Ovary (tissue), 3 donors: Measurements from ENCODE around the gene NUP54.

ENCODE experiments used
- CTCF ChIP-seq, 3 donors: fragments of 450-650 bp in 2 of 3; fragments of 200-600 bp in 1 of 3; IDR thresholded peaks; one replicate each; pipeline versions ENCODE4 v1.5.1 to v1.8.0; 2016 to 2022; ENCODE audit warnings: antibody characterized with exemption in 3 of 3, mild to moderate bottlenecking in 1 of 3
- EP300 ChIP-seq: sonication (generic); formaldehyde crosslinking; IDR thresholded peaks from one replicate; pipeline ENCODE4 v1.6.1; 2017; ENCODE audit warnings: antibody characterized with exemption
- POLR2A ChIP-seq: fragments of 450-650 bp; IDR thresholded peaks from one replicate; pipeline ENCODE4 v1.6.1; 2017; ENCODE audit warnings: antibody characterized with exemption, mild to moderate bottlenecking, moderate library complexity
- donor health status: DM: no; HTN: no; CAD: no.

- TF ChIP-seq POLR2A (no peak), CTCF (IDR thresholded peaks at IDR 0.05) (no peak), EP300 (no peak)
These were observed 28.0 kb downstream of the NUP54 start for GRCh38 chr4:76120199-76120598.
